Measurements from ENCODE around the gene KLHL42.
"Not testable (repeated sequence)": the region's sequence is repeated elsewhere in the genome, so short reads cannot be mapped to it uniquely, and the experiment has no call there.

KLHL42 gene

DNA sequence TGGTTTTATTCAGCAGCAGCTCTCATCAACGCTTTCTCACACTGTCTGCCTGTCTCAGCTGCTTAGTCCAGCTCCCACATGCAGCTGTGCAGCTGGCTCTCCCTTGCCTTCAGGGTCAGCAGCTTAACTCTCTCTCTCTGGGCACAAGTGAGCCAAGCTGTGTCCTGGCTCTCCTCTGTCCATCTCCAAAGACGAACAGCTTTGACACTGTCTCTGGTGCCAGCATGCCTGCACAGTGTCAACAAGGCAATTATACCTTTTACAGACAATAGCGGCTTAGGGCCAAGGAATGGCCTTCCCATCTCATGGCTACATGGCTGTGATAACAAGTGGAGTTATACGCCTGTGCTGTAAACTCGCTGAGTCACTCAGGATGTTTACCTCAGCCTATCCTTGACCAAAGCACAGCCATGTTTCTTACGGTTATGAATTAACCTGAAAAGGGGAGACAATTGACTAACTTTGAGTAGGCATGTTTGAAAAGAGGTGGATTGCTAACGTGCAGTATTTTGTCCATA is 38.4 kb downstream of the KLHL42 start:
- no peak for DNase-seq

DNA sequence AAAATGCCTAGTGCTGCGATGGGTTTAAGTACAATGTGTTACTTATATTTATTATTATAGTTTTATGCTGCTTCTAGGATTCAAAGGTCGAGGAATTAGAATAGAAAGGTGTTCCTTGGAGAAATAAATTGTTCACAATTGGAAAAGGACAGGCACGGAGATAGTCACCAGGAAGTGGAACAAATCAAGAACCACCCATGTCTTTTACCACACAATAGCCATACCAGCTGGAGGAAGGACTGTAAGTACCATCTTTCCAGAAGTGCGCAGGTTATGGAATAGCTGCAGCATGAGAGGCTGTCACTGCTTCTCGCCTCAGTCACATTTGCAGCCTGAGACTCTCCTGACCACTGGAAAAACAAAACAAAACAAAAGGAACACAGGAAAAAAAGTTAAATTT is 40.5 kb downstream of the KLHL42 start:
- DNase-seq, result no peak

DNA sequence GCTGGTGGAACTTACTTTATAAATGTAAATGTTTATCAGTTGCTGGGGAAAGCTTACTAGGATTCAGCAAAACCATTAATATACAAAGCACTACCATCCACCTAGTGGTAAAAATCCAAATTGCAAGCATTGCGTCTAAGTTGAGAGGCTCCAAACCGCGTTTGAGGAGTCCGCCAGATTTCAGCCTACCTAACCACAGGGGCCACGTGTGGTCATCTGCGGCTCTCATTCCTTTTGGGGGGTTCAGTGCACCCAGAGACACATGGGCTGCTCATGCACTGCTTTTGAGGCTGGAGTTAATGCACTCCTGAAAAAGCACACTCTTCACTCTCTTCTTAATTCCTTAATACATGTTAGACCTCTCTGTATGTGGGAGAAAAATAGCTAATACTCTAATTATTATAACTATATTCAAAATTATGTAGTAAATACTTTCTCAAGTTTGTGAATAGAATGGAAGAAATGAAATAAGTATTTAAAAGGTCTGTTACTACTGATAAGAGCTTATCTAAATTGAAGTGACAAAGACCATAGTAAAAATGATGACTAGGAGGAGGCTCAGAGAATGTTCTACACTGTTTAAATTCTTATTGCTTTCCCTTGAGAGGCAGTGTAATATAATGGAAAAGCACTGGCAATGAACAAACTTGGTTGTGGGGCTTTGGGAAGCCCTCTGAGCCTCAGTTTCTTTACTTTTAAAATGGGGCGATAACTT is 41.4 kb downstream of the KLHL42 start:
- DNase-seq, result no peak

DNA sequence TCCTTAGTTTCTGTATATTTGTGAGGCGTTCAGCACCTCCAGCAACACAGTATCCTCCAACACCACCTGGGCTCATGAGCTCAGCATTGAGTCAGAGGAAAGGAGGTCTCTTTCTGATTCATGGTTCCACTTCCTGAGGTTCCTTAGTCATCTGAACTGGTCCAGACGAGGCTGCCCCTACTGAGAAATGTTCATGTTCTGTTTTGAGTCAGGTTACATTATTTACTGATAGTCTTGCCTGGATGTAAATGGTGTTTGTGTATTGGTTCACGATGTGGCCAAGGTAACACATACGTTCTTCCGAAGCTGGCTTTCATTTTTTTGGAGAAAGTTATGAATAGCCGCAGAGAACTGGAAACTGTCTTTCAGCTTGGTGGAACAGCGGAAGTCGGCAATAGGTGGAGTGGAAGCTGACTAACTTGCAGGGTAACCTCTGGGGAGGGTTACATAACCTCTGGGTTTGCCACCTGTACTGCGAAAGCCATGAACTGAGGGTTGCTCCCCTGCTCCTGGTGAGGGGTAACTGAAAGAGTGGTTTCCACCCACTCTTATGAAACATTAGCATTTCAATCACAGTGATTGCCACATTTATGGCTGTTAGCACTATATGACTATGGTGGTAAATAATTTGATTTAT is 42.2 kb downstream of the KLHL42 start:
- no peak for DNase-seq

DNA sequence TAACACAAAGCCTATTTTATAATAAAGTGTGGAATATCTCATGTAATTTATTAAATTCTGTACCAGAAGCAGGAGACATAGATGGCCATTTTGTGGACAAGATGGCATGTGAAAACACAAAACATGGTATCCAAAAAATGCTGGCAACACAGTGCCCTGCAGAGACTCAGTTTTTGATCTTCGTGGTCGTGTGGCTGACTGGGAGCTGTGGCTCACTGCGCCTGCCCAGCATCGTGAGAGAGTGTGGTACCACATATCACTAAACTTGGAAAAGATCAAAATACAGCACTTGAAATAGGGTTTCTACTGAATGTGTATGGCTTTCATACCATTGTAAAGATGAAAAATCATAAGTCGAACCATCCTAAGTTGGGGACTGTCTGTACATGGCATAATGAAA is 43.0 kb downstream of the KLHL42 start:
- no peak for DNase-seq

DNA sequence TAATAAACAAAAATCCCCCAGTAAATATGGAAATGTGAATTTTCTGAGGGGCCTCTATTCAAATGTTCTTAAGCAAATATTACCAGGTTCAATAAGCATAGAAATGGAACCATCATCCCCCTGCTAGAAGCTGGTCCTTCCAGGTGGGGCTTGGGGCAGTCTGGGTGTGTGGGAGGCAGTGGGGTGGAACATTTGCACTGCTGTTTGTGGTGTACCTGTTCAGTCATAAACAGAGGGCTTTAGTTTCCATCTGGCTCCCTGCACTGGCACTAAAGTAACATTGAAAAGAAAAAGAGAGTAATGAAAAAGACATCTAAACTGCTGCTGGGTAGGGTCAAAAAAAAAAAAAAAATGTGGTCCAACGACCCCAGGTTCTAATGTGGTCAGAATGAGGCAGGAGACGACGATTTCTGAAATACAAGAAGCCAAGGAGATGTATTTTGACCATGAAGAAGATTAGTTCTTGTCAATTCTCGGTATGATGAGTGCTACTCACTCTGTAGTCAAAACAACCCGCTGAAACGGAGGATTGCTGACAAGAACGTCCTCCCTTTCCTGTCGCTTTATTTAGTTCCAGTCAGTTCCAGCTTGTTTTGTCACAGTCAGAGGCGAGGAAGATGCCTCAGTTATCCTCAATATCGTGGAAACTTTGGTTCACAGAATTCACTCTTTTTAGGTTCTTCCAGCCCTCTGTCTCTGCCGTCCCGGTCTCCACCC is 44.3 kb downstream of the KLHL42 start:
- DNase-seq, result no peak

DNA sequence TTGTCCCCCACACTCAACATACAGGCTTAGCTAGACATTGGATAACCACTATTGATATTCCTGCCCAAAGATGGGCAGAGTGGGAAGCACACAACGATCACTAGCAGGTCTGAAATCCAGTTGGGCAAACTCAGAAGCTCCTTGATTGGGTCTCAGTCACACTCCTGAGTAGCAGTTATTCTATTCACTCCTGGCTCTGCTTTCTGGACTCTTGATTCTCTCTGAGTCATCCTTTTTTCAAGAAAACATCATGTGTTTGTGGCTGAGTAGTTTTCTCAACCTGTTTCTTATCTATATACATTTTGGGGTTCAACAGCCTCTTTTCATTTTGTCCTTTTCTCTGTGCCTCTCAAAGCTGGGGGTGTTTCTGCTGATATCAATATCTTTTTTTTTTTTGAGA is 46.0 kb downstream of the KLHL42 start:
- no peak for DNase-seq

DNA sequence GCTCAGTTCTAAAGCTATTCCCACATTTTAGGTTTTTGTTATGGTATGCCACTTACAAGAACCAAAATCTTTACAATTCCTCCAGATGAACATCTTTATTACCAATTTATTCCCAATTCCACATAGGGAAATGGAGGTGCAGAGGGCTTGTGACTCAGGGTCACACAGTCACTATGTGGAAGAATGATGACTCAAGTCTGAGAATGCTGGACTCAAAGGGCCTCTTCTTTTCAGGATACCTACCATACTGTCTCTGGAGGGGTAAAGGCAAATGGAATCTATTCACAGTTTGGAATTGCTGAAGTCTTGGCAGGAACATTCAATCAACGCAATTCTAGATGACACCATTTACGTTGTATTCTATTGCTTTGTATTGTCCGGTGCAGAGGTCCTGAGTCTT is 48.2 kb downstream of the KLHL42 start:
- DNase-seq, result no peak

DNA sequence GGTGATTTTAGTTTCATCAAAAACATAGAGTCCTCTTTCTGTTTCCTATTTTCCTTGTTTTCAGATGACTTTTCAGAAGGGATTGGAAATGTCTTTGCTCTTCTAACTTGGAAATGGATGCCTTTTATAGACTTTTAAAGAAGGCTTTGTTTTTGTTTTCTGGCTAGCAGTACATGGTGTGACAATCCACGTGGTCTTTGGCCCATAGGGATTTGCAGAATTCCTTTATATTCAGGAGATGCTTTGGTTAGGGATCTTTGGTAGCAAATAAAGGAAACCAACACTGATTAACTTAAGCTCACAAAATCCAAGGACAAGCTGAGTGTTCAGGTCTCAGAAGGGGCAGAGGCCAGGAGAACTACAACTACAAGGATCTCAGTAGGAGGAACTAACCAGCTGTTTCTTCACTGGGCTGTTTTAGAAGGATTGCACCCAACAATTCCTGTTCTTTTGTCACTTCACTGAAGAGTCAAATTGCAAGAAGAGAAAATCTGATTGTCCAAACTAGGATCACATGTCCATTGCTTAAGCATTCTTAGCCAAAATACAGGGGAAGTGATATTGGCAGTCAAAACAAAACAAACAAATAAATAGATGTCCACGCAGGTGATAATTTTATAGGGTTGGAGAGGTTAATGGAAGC is 58.6 kb downstream of the KLHL42 start:
- DNase-seq, result no peak

DNA sequence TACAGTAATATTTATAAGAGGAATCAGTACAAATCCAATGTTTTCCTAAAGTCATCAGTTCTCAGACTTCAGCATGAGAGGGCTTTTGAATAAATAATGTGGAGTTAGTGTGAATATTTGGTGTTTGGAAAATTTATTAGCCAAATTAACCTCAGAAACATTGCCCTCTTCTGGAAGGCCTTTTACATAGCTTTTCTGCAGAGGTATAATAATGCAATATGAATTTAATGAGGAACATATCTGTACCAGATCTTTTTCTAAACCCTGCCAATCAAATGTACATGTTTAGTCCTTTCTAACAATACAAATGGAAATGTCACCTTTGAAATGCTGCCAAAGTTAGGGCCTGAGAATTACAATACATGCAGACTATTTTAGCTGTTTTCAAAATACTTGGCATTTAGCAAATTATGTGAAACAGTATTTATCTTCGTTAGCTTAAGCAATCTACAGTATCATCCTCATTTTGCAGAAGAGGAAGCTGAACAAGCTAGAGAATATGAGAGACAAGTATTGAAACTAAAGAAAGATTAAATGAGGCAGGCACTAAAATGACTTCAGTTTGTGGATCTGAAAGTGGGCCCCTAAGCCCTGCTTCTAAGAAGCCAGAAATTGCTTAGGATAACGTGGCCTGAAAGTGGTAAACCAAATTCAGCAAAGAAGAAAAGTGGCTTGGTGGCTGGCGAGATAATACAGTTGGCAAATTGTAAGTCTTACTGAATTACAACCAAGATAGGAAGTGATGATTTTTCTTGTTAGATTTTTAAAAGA is 60.4 kb downstream of the KLHL42 start:
- DNase-seq, result no peak

DNA sequence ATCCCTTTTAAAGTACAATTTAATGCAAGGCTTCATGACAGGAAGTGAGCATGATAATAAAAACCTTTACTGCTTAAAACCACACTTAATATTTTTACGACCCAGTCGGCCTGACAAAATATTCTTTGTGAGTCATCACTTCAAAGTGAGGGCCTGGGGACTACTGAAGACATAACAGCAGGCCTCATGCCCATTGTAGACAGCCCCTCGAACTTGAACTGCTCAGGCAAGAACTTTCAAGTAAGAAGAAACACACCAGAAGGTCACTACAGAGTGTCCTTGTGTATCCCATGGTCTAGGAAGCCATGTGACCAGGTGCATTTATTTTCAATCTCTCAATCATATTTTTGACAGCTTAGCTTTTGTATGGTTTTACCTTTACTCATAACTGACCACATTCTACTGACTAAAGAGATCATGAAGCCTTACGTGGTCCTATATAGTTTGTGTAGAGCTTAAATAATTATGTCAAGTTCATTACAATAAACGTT is 61.4 kb downstream of the KLHL42 start:
- DNase-seq, result no peak

DNA sequence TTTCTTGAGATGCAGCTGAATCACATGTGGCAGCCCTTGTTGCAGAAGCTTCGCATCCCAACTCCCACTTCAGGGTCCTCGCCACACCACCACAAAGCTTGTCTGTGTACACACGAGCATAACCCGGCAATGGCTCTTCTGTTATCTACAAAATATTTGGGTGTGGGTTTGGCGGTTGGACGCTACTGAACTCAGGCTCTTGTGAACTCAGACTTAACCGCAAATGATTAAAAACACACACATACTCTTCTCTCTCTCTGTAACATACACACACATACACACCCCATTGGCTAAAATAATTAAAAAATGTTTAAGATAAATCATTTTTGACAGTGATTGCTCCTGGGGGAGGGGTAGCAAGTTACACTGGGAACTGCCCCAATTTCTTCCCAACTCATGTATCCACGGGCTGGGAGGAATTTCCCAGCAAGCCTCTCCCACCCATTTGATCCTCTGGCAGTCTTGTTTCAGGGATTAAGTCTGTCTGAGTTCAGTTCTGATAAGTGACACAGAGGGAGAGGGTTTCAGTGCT is 63.7 kb downstream of the KLHL42 start:
- no peak for DNase-seq

DNA sequence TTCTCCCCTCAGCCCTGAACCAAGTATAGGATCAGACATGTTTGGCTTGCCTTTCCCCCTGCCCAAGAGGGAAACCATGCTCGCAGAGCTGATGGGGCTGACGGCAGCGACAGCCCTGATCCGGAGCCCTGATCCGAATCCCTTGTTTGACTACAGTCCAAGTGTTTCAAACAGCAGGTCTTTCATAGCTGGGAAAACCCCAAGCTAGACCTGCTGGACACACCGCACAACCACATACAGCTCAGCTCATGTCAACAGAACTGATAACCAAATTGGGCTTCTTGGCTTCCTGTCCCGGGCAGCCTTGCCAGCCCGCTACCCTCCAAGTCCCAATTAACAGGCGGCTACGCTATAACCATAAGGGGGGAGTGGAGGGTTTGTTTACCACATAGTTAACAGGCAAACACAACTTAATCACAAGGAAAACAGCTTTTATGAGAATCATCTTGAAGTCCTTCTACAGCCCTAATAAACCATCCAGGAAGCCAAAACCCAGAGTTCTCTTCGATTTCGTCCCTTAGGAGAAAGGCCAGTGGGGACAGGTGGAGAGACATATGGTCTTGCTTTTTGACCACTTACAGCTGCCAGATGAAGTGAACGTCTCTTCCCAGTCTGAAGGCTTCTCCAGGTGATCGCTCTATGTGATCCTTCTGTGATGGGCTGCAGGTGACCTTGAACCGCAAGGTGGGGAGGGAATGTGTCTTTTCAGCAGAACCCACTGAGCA is 64.5 kb downstream of the KLHL42 start:
- no peak for DNase-seq

DNA sequence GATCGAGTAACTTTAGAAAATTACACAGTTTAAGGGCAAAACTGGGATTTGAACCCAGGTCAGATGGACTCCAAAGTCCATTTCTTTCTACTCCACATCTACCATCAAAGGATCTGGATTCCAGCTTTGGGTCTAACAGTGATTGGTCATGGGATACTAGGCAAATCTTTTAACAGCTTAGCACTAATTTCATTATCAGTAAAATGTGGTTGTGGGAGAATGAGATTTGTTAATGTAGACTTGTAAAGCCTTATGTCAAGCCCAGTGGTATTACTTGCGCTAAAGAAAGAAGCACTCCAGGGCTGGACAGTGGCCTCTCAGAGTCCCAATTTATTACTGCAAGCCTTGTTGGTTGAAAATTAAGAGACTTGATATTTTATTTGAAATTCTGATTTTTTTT is 65.2 kb downstream of the KLHL42 start:
- DNase-seq, result no peak

DNA sequence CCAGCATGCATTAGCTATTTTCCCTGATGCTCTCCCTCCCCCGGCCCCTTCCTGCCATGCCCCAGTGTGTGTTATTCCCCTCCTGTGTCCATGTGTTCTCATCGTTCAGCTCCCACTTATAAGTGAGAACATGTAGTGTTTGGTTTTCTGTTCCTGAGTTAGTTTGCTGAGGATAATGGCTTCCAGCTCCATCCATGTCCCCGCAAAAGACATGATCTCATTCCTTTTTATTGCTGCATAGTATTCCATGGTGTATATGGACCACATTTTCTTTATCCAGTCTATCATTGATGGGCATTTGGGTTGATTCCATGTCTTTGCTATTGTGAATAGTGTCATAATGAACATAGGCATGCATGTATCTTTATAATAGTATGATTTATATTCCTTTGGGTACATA is 65.7 kb downstream of the KLHL42 start:
- DNase-seq, result not testable (repeated sequence)

DNA sequence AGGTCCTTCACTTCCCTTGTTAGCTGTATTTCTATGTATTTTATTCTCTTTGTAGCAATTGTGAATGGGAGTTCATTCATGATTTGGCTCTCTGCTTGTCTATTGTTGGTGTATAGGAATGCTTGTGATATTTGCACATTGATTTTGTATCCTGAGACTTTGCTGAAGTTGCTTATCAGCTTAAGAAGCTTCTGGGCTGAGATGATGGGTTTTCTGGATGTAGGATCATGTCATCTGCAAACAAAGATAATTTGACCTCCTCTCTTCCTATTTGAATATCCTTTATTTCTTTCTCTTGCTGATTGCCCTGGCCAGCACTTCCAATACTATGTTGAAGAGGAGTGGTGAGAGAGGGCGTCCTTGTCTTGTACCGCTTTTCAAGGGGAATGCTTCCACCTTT is 67.3 kb downstream of the KLHL42 start:
- not testable (repeated sequence) for DNase-seq

DNA sequence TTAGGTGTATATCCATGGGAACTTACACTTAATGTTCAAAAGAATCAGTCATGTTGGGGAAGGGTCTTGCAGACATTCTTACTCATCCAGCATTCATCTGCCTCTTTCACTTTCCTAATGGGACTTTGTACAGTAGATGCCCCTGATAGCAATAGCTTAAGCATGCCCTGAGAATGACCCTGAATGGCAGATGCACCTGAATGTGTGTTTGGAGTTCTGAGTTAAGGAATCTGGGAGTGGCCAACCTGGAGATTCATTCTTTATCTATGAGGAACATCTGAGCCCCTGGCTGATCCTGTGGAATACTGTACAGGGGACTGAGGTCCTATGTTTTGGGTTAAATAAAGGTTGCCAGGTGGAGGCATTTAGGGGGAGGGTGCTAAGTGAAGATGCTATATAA is 71.3 kb downstream of the KLHL42 start:
- no peak for DNase-seq

DNA sequence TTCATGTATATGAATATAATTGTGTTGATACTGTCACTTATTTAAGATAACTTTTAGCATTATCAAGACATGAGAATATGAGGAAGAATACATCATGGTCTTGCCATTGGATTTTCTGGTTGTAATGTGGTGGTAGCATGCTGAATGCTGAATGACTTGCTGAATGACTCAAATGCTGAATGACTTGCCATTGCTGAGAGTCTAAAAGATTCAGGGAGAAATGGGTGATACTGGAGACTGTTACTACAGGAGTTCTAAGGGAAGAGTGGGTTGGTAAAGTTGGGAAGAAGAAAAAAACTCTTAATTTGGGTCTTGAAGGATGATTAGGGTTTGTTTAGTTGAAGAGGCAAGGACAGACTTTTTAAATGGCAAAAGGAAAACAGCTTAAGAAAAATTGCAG is 72.1 kb downstream of the KLHL42 start:
- DNase-seq, result no peak
